Common myeloid progenitor, CD34-positive (primary cell): ENCODE results near the gene SLC35E2B.
"Not testable (repeated sequence)": the region's sequence is repeated elsewhere in the genome, so short reads cannot be mapped to it uniquely, and the experiment has no call there.

Experiments
- CTCF ChIA-PET: fragments of 350-600 bp; sonication (Branson Sonifier 250); formaldehyde crosslinking; loops from one replicate; lab custom pipeline; 2021; ENCODE audit warnings: antibody characterized with exemption; lab: Charles Lee
- POLR2A ChIA-PET: fragments of 350-600 bp; sonication (Branson Sonifier 250); formaldehyde crosslinking; loops from one replicate; lab custom pipeline; 2021; ENCODE audit warnings: antibody characterized with exemption; lab: Charles Lee
- DNase-seq, 3 donors: peaks; one replicate each; pipeline versions ENCODE4 v3.0.0 to v3.0.0-alpha.2; 2013
- H3K27ac ChIP-seq, 2 experiments: 1 replicate in 1 of 2; 2 replicates in 1 of 2; pipeline ENCODE4 v1.7.0; 2013; ENCODE audit warnings: inconsistent platforms in 2 of 2, low read length in 2 of 2, mild to moderate bottlenecking in 2 of 2, low read depth in 1 of 2, moderate library complexity in 1 of 2; ENCODE audit not compliant: severe bottlenecking in 2 of 2, insufficient read depth in 1 of 2, poor library complexity in 1 of 2
- H3K27me3 ChIP-seq, 5 experiments: replicated peaks in 2 of 5; 1 replicate in 3 of 5; 2 replicates in 2 of 5; pipeline versions ENCODE4 v1.6.1 to v1.7.0; 2013; ENCODE audit warnings: low read length in 4 of 5, mild to moderate bottlenecking in 2 of 5, moderate library complexity in 2 of 5, inconsistent platforms in 1 of 5; ENCODE audit not compliant: insufficient read depth in 5 of 5, control insufficient read depth in 4 of 5
- H3K36me3 ChIP-seq, 4 experiments: 1 replicate in 2 of 4; 2 replicates in 2 of 4; pipeline versions ENCODE4 v1.6.1 to v1.7.0; 2013; ENCODE audit warnings: low read length in 3 of 4, control low read depth in 1 of 4, mild to moderate bottlenecking in 1 of 4; ENCODE audit not compliant: control insufficient read depth in 4 of 4, insufficient read depth in 4 of 4
- H3K4me1 ChIP-seq, 4 experiments: 1 replicate in 3 of 4; 2 replicates in 1 of 4; pipeline versions ENCODE4 v1.6.1 to v1.7.1; 2013; ENCODE audit warnings: low read length in 3 of 4, mild to moderate bottlenecking in 3 of 4, control low read depth in 1 of 4, inconsistent platforms in 1 of 4, moderate library complexity in 1 of 4; ENCODE audit not compliant: control insufficient read depth in 4 of 4, insufficient read depth in 4 of 4; ENCODE audit errors: control extremely low read depth in 1 of 4
- H3K4me3 ChIP-seq, 7 experiments: 1 replicate in 4 of 7; 2 replicates in 3 of 7; pipeline versions ENCODE4 v1.5.1 to v1.7.0; 2013; ENCODE audit warnings: mild to moderate bottlenecking in 7 of 7, low read length in 6 of 7, moderate library complexity in 6 of 7, inconsistent platforms in 2 of 7, low read depth in 2 of 7, control low read depth in 1 of 7; ENCODE audit not compliant: insufficient read depth in 4 of 7, control insufficient read depth in 1 of 7; ENCODE audit errors: extremely low read depth in 1 of 7
- H3K9me3 ChIP-seq, 5 experiments: 1 replicate in 4 of 5; 2 replicates in 1 of 5; pipeline versions ENCODE4 v1.6.1 to v1.7.1; 2013; ENCODE audit warnings: low read length in 4 of 5, mild to moderate bottlenecking in 2 of 5, inconsistent platforms in 1 of 5, low read depth in 1 of 5, moderate library complexity in 1 of 5; ENCODE audit not compliant: control insufficient read depth in 4 of 5, insufficient read depth in 2 of 5; ENCODE audit errors: control extremely low read depth in 1 of 5
- WGBS: methylation state at CpG from one replicate; pipeline ENCODE4 v1.1.5; 2013; ENCODE audit not compliant: insufficient coverage; 5-methylcytosine and 5-hydroxymethylcytosine counted together

Gene SLC35E2B

DNA sequence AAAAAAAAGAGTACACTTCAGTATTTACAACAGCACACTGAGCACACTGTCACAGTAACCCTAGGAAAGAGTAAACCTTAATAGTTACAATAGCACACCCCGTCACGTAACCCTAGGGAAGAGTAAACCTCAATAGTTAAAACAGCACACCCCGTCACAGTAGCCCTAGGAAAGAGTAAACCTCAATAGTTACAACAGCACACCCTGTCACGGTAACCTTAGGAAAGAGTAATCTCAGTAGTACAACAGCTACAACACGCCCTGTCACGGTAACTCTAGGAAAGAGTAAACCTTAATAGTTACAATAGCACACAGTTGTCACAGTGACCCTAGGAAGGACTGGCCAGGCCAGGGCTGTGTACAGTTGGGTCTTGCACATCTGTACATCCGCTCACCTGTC lies 28.6 kb upstream of the SLC35E2B start:
- 96% methylated on average over 6 of the region's 7 CpGs for WGBS
- POLR2A ChIA-PET: no interaction called here
- H3K27me3 ChIP-seq: no peaks in the 10 kb centered on the region
- no peak overlapping the region for H3K27ac ChIP-seq
- H3K36me3 ChIP-seq: peaks cover 7 to 31% (median 18%) of the 10 kb centered on the region in 4 experiments
- no peaks in the 10 kb centered on the region for H3K4me1 ChIP-seq
- H3K9me3 ChIP-seq: no peaks in the 10 kb centered on the region
- CTCF ChIA-PET: no interaction called here
- H3K4me3 ChIP-seq: no peak overlapping the region
- DNase-seq: no peak

- H3K4me3 ChIP-seq, H3K27ac ChIP-seq, POLR2A ChIA-PET, H3K27me3 ChIP-seq, H3K4me1 ChIP-seq, DNase-seq, H3K9me3 ChIP-seq, CTCF ChIA-PET: not testable (repeated sequence)
- peaks cover 4 to 27% (median 16%) of the 10 kb centered on the region in 4 experiments for H3K36me3 ChIP-seq
- 100% methylated on average over 4 of the region's 18 CpGs for WGBS
These were observed 22.7 kb upstream of the SLC35E2B start for GRCh38 chr1:1715109-1715883.

- H3K4me3 ChIP-seq, DNase-seq, H3K27ac ChIP-seq, POLR2A ChIA-PET, H3K4me1 ChIP-seq, H3K9me3 ChIP-seq, H3K27me3 ChIP-seq, CTCF ChIA-PET: not testable (repeated sequence)
- no CpG with 5 or more reads among the region's 20 CpGs for WGBS
- peaks cover 0 to 13% (median 5%) of the 10 kb centered on the region in 4 experiments for H3K36me3 ChIP-seq
These were observed 15.3 kb upstream of the SLC35E2B start for GRCh38 chr1:1707897-1708296.

DNA sequence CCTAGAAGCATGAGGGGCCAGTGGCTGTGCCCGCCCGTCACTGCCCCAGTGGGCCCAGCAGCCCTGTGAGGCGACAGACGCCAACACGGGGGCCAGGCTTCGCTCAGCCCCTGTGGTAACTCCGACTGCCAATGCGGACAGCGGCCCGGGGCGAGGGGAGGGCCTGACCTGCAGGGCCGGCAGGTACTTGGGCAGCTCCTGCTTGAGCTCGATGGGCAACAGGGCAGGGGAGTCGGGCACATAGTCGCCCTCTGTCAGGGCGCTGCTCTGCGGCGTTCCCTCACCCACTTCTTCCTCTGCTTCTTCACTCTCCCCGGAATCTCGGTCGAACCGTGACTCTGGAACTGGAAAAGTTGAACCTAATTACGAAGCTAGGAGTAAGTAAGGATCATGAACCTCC lies 14.6 kb upstream of the SLC35E2B start:
- H3K4me3 ChIP-seq, H3K27ac ChIP-seq, H3K27me3 ChIP-seq, CTCF ChIA-PET, POLR2A ChIA-PET, H3K9me3 ChIP-seq, H3K4me1 ChIP-seq, DNase-seq: not testable (repeated sequence)
- WGBS: no CpG with 5 or more reads among the region's 23 CpGs
- H3K36me3 ChIP-seq: peaks cover 0 to 13% (median 5%) of the 10 kb centered on the region in 4 experiments

GRCh38 chr1:1705623-1706022 lies 13.0 kb upstream of the SLC35E2B start:
- POLR2A ChIA-PET, CTCF ChIA-PET, H3K27me3 ChIP-seq, H3K27ac ChIP-seq, H3K4me1 ChIP-seq, H3K9me3 ChIP-seq, H3K4me3 ChIP-seq, DNase-seq: not testable (repeated sequence)
- peaks cover 0 to 13% (median 5%) of the 10 kb centered on the region in 4 experiments for H3K36me3 ChIP-seq
- no CpG with 5 or more reads among the region's 10 CpGs for WGBS

DNA sequence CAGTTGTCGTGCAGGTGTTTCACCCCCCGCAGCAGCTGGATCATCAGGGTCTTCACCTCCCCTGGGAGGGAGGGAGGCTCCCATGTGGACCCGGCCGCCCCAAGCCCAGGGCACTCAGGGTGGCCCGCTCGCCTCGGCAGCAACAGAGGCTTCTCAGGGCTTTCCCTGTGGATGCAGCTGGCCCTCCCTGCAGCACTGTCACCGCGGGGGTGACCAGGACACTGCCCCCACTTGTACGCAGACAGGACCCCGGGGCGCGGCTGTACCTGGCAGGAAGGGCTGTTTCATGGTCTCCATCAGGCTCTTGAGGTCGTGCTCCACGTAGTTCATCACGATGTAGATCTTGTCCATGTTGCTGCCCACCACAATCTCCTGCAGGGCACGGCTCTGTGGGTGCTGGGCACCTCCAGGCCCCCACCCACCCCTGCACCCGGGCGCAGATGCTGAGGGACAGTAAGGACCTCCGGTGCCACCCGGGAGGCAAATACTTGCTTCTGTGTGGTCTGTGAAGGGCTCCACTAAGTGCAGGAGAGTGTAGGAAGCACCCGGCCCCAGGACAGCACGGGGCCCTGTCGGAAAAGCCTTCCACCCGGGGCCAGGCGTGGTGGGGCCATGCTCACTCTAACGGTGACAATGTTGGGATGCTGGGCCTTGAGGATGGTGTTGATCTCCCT lies 11.8 kb upstream of the SLC35E2B start:
- H3K4me3 ChIP-seq, H3K4me1 ChIP-seq, DNase-seq, H3K27ac ChIP-seq, H3K27me3 ChIP-seq, CTCF ChIA-PET, H3K9me3 ChIP-seq, POLR2A ChIA-PET: not testable (repeated sequence)
- peaks cover 0 to 13% (median 5%) of the 10 kb centered on the region in 4 experiments for H3K36me3 ChIP-seq
- WGBS: 98% methylated on average over 16 of the region's 27 CpGs

- peaks cover 0 to 13% (median 5%) of the 10 kb centered on the region in 4 experiments for H3K36me3 ChIP-seq
- H3K27me3 ChIP-seq: no peaks in the 10 kb centered on the region
- 99% methylated on average over 22 of the region's 22 CpGs for WGBS
- POLR2A ChIA-PET: no interaction called here
- H3K4me3 ChIP-seq: no peak overlapping the region
- H3K4me1 ChIP-seq: no peaks in the 10 kb centered on the region
- CTCF ChIA-PET: no interaction called here
- H3K27ac ChIP-seq: no peak overlapping the region
- no peak for DNase-seq
- H3K9me3 ChIP-seq: no peaks in the 10 kb centered on the region
These were observed 11.2 kb upstream of the SLC35E2B start for GRCh38 chr1:1703796-1704195.
